A549 treated with AZD2906 at 1 μM for 4 hours (cell line): ENCODE data around the gene UCP3. TPM values are rescaled to one million over a fixed set of nuclear protein-coding genes. Genes with fewer than 3 reads are reported as not detected.

Experiments used
- total RNA-seq: library from RNA; stranded (reverse); fragments of 200-300 nt; extraction: Qiagen RNA extraction; gene quantifications from 5 replicates; pipeline ENCODE4 v1.2.3, GENCODE V29; 2022

Gene UCP3
- total RNA-seq, result 0.87 to 1.4 TPM (median 1.1 TPM) in 5 replicates

GRCh38 chr11:74008373-74009229 lies at the start of gene UCP3:
Gene UCP3, minus strand, starts transcription at chr11:74009085. Its CDS starts 2,043 bp downstream, at chr11:74007042.

GRCh38 chr11:73982595-73982989 lies 26.3 kb downstream of the UCP3 start, which contains the start of gene UCP2:
Gene UCP2, minus strand, starts transcription at chr11:73982843. Its CDS starts 4,465 bp downstream, at chr11:73978378.

DNA sequence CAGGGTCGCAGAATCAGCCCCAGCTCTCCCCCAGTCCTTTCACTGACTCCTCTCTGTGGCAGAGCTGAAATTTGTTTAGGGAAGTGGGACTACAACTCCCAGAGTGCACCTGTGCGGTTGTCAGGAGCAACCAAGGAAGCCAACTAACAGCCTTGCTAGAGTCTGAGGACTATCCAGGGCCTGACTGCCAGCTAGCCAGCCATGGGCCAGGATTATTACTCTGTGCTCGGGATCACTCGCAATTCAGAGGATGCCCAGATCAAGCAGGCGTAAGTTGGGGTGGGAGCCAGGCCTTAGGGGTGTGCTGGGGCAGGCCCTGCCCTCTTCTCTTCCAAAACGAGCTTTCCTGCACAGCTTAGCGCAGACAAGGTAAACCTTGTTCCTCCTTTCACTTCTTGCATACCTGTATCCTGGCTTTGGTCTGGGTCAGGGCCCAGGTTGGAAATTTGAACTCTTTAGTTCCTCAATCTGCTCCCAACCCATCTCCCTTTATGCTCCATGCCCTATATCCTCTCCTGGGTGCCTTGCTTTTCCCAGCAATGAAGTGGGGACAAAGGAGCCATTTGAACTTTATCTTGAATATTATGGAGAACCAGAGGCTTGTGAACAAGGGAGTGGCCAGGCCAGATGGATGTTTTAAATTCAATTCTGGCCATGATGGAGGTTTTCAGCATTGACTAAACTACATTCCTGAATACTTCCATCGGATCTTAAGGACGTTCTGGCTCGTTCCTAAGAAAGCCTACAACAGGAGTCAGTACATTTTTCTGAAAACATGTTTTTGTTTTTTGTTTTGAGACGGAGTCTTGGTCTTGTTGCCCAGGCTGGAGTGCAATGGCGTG lies 57.8 kb downstream of the UCP3 start, which contains the start of gene DNAJB13:
Gene DNAJB13, plus strand, starts transcription at position 158 of the 842 bp plus-strand sequence. Its CDS starts 44 bp downstream, at position 202.

Other genes starting within 250 kb of the UCP3 start
- 53.9 to 69.3 TPM (median 63.3 TPM) in 5 replicates for gene RAB6A, start 248.0 kb downstream of the UCP3 start, total RNA-seq
- 43.3 to 55.6 TPM (median 45.9 TPM) in 5 replicates for gene MRPL48, start 221.2 kb downstream of the UCP3 start, total RNA-seq
- gene COA4, start 132.2 kb downstream of the UCP3 start, total RNA-seq, result 122 to 138 TPM (median 130 TPM) in 5 replicates
- gene PAAF1, start 132.1 kb downstream of the UCP3 start, total RNA-seq, result 10.6 to 13.0 TPM (median 12.1 TPM) in 5 replicates
- gene DNAJB13, start 58.1 kb downstream of the UCP3 start, total RNA-seq, result 0.56 to 1.00 TPM (median 0.74 TPM) in 5 replicates
- 82.0 to 110 TPM (median 87.6 TPM) in 5 replicates for gene UCP2, start 26.2 kb downstream of the UCP3 start, total RNA-seq
- gene C2CD3, start 161.9 kb upstream of the UCP3 start, total RNA-seq, result 14.0 to 15.5 TPM (median 15.1 TPM) in 5 replicates
- gene PPME1, start 162.2 kb upstream of the UCP3 start, total RNA-seq, result 49.5 to 53.8 TPM (median 52.8 TPM) in 5 replicates